T-helper 17 cell (primary cell): ENCODE measurements around the gene VSIG8. TPM values are rescaled to one million over a fixed set of nuclear protein-coding genes. Genes with fewer than 3 reads are reported as not detected.
A peak's percentile ranks its signal among the peaks of the same experiment; 100 is the strongest.

ENCODE experiments used
- ATAC-seq: fragments of 150-1000 bp; cut with Tn5 transposase; 2 replicates; pipeline ENCODE4 v1.10.0; 2021; ENCODE audit warnings: mild to moderate bottlenecking, moderate library complexity
- DNase-seq, 3 donors: peaks; one replicate each; pipeline versions ENCODE4 v3.0.0 to v3.0.0-alpha.2; 2020 to 2021
- H3K9me3 ChIP-seq: one replicate; pipeline ENCODE4 v1.7.0; 2013; ENCODE audit warnings: low read length, mild to moderate bottlenecking; ENCODE audit not compliant: control insufficient read depth, poor library complexity, severe bottlenecking
- H3K27ac Mint-ChIP-seq: one replicate; pipeline ENCODE4 v1.8.0; 2022; ENCODE audit warnings: mild to moderate bottlenecking, moderate library complexity, mixed read lengths
- H3K27me3 Mint-ChIP-seq: one replicate; pipeline ENCODE4 v1.8.0; 2022; ENCODE audit warnings: mixed read lengths
- H3K36me3 Mint-ChIP-seq: one replicate; pipeline ENCODE4 v1.8.0; 2022; ENCODE audit warnings: low read depth, mixed read lengths
- H3K4me1 Mint-ChIP-seq: one replicate; pipeline ENCODE4 v1.8.0; 2022; ENCODE audit warnings: mild to moderate bottlenecking, mixed read lengths
- H3K4me3 Mint-ChIP-seq: one replicate; pipeline ENCODE4 v1.8.0; 2022; ENCODE audit warnings: mild to moderate bottlenecking, moderate library complexity, mixed read lengths
- total RNA-seq, 4 donors: library from RNA in 2 of 4; stranded (reverse) in 2 of 4; gene quantifications; one replicate each; pipeline ENCODE4 v1.2.3 and lab custom pipeline; 2022 to 2026

VSIG8 gene
- total RNA-seq, 2 donors from 2014 or later, result not detected

GRCh38 chr1:159879136-159879535, 16.7 kb upstream of the VSIG8 start:
- H3K27ac Mint-ChIP-seq, result peak overlapping the region; percentile 39
- H3K36me3 Mint-ChIP-seq, result peaks cover 7% of the 10 kb centered on the region
- H3K27me3 Mint-ChIP-seq, result peaks cover 32% of the 10 kb centered on the region
- H3K4me3 Mint-ChIP-seq, result no peak overlapping the region
- peaks cover 7% of the 10 kb centered on the region for H3K4me1 Mint-ChIP-seq
- no peak for ATAC-seq
- no peak for DNase-seq
- H3K9me3 ChIP-seq, result no peaks in the 10 kb centered on the region

GRCh38 chr1:159877695-159878444, 15.4 kb upstream of the VSIG8 start:
- no peaks in the 10 kb centered on the region for H3K9me3 ChIP-seq
- no peak for DNase-seq
- Mint-ChIP-seq H3K27me3 (peaks cover 32% of the 10 kb centered on the region), H3K36me3 (peaks cover 8% of the 10 kb centered on the region), H3K4me3 (no peak overlapping the region), H3K27ac (no peak overlapping the region), H3K4me1 (peaks cover 10% of the 10 kb centered on the region)
- no peak for ATAC-seq

- ATAC-seq (no peak), DNase-seq (no peak)
- Mint-ChIP-seq H3K27me3 (peaks cover 25% of the 10 kb centered on the region), H3K27ac (no peak overlapping the region), H3K4me1 (peaks cover 9% of the 10 kb centered on the region), H3K4me3 (no peak overlapping the region), H3K36me3 (peaks cover 11% of the 10 kb centered on the region)
- H3K9me3 ChIP-seq, result no peaks in the 10 kb centered on the region
Measured at GRCh38 chr1:159873530-159874143, 11.2 kb upstream of the VSIG8 start.

- no peaks in the 10 kb centered on the region for H3K9me3 ChIP-seq
- H3K36me3 Mint-ChIP-seq, result peaks cover 11% of the 10 kb centered on the region
- H3K4me1 Mint-ChIP-seq, result peaks cover 7% of the 10 kb centered on the region
- no peak overlapping the region for H3K27ac Mint-ChIP-seq
- H3K27me3 Mint-ChIP-seq, result peaks cover 25% of the 10 kb centered on the region
- DNase-seq, result no peak
- H3K4me3 Mint-ChIP-seq, result no peak overlapping the region
- ATAC-seq, result no peak
Measured at GRCh38 chr1:159872891-159873290, 10.4 kb upstream of the VSIG8 start.

- Mint-ChIP-seq H3K27ac (no peak overlapping the region), H3K27me3 (peaks cover 18% of the 10 kb centered on the region), H3K36me3 (peaks cover 8% of the 10 kb centered on the region), H3K4me3 (no peak overlapping the region), H3K4me1 (peaks cover 18% of the 10 kb centered on the region)
- H3K9me3 ChIP-seq, result no peaks in the 10 kb centered on the region
- ATAC-seq (no peak), DNase-seq (no peak)
Measured at GRCh38 chr1:159870704-159871103, 8.2 kb upstream of the VSIG8 start.

- H3K27ac Mint-ChIP-seq, result no peak overlapping the region
- DNase-seq, result no peak
Measured at GRCh38 chr1:159869607-159870006, 7.2 kb upstream of the VSIG8 start.

GRCh38 chr1:159869173-159869572, 6.7 kb upstream of the VSIG8 start:
- H3K4me3 Mint-ChIP-seq, result no peak overlapping the region
- no peak for DNase-seq

More at GRCh38 chr1:159869607-159870006, 7.2 kb upstream of the VSIG8 start:
- H3K4me1 Mint-ChIP-seq, result peaks cover 18% of the 10 kb centered on the region
- ATAC-seq, result no peak
- H3K4me3 Mint-ChIP-seq, result no peak overlapping the region
- H3K36me3 Mint-ChIP-seq, result peaks cover 8% of the 10 kb centered on the region
- H3K9me3 ChIP-seq, result no peaks in the 10 kb centered on the region
- H3K27me3 Mint-ChIP-seq, result peaks cover 7% of the 10 kb centered on the region

GRCh38 chr1:159868766-159869165, 6.3 kb upstream of the VSIG8 start:
- DNase-seq (no peak), ATAC-seq (no peak)
- peak overlapping the region; percentile 27 for H3K27ac Mint-ChIP-seq
- no peak overlapping the region for H3K4me3 Mint-ChIP-seq
- H3K27me3 Mint-ChIP-seq, result peaks cover 4% of the 10 kb centered on the region
- peaks cover 15% of the 10 kb centered on the region for H3K4me1 Mint-ChIP-seq
- H3K9me3 ChIP-seq, result no peaks in the 10 kb centered on the region
- H3K36me3 Mint-ChIP-seq, result peaks cover 4% of the 10 kb centered on the region

More at GRCh38 chr1:159869173-159869572, 6.7 kb upstream of the VSIG8 start:
- H3K27me3 Mint-ChIP-seq, result peaks cover 4% of the 10 kb centered on the region
- ATAC-seq, result no peak
- no peaks in the 10 kb centered on the region for H3K9me3 ChIP-seq
- peaks cover 16% of the 10 kb centered on the region for H3K4me1 Mint-ChIP-seq
- peak overlapping the region; percentile 27 for H3K27ac Mint-ChIP-seq
- H3K36me3 Mint-ChIP-seq, result peaks cover 6% of the 10 kb centered on the region

- peaks cover 13% of the 10 kb centered on the region for H3K4me1 Mint-ChIP-seq
- H3K36me3 Mint-ChIP-seq, result peaks cover 4% of the 10 kb centered on the region
- peaks cover 13% of the 10 kb centered on the region for H3K27me3 Mint-ChIP-seq
- no peak overlapping the region for H3K4me3 Mint-ChIP-seq
- no peaks in the 10 kb centered on the region for H3K9me3 ChIP-seq
- DNase-seq (no peak), ATAC-seq (no peak)
- no peak overlapping the region for H3K27ac Mint-ChIP-seq
Measured at GRCh38 chr1:159867664-159868026, 5.2 kb upstream of the VSIG8 start.

- peaks cover 4% of the 10 kb centered on the region for H3K36me3 Mint-ChIP-seq
- ATAC-seq (no peak), DNase-seq (no peak)
- peaks cover 13% of the 10 kb centered on the region for H3K4me1 Mint-ChIP-seq
- no peak overlapping the region for H3K4me3 Mint-ChIP-seq
- H3K27me3 Mint-ChIP-seq, result peaks cover 15% of the 10 kb centered on the region
- H3K9me3 ChIP-seq, result no peaks in the 10 kb centered on the region
- peak overlapping the region; percentile 74 for H3K27ac Mint-ChIP-seq
Measured at GRCh38 chr1:159866905-159867663, 4.6 kb upstream of the VSIG8 start.

- ATAC-seq (no peak), DNase-seq (no peak)
- no peaks in the 10 kb centered on the region for H3K9me3 ChIP-seq
- peaks cover 13% of the 10 kb centered on the region for H3K4me1 Mint-ChIP-seq
- peaks cover 23% of the 10 kb centered on the region for H3K27me3 Mint-ChIP-seq
- H3K27ac Mint-ChIP-seq, result peak overlapping the region; percentile 74
- H3K36me3 Mint-ChIP-seq, result no peaks in the 10 kb centered on the region
- H3K4me3 Mint-ChIP-seq, result no peak overlapping the region
Measured at GRCh38 chr1:159866066-159866465, 3.6 kb upstream of the VSIG8 start.

GRCh38 chr1:159864262-159864661, 1.8 kb upstream of the VSIG8 start:
- Mint-ChIP-seq H3K27me3 (peaks cover 31% of the 10 kb centered on the region), H3K36me3 (no peaks in the 10 kb centered on the region), H3K4me1 (peaks cover 17% of the 10 kb centered on the region), H3K4me3 (no peak overlapping the region), H3K27ac (no peak overlapping the region)
- no peaks in the 10 kb centered on the region for H3K9me3 ChIP-seq
- ATAC-seq, result no peak
- DNase-seq, result no peak

- Mint-ChIP-seq H3K27me3 (peaks cover 31% of the 10 kb centered on the region), H3K27ac (no peak overlapping the region), H3K4me3 (no peak overlapping the region), H3K4me1 (peaks cover 13% of the 10 kb centered on the region), H3K36me3 (no peaks in the 10 kb centered on the region)
- DNase-seq (no peak), ATAC-seq (no peak)
- no peaks in the 10 kb centered on the region for H3K9me3 ChIP-seq
Measured at GRCh38 chr1:159862031-159862430, 426 bp downstream of the VSIG8 start.
